Cerebellar cortex (tissue), 1 donor: Measurements from ENCODE around the gene CNIH3.

Source experiments
- DNase-seq: peaks from one replicate; pipeline ENCODE4 v3.0.0-alpha.2; 2015; ENCODE audit warnings: low spot score

The CNIH3 gene

DNA sequence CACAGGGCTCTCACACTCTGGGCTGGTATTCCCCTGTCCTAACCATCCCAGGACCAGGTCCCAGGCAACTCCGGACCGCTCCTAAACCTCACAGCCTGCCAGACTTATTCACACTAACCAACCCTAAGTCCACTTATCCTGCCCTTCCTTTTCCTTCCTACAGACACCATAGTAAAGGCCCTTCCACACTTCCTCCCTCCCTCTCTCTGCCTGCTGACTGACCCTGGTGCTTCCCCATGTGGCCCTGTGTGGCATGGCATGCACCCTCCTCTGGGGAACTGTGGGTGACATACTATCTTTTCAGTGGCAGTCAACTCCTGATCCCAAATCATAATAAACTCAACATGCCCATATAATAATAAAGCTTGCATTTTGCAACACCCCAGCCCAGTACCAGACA is 158.3 kb downstream of the CNIH3 start:
- no peak for DNase-seq

DNA sequence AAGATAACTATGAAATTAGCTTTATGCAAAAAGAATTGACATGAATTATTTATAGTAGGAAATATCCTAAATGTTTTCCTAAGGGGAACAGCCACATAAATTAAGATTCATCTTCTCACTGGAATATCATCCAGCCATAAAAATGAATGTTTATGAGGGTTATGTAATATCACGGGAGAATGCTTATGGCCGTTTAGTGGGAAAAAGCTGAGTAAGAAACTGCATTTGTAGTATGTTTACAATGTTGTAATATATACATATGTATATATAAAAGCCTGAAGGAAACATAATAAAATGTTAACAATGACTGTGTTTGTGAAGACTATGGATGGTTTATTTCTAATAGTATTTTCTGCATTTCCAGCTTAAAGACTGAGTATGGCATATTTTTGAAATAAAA is 161.1 kb downstream of the CNIH3 start:
- no peak for DNase-seq

DNA sequence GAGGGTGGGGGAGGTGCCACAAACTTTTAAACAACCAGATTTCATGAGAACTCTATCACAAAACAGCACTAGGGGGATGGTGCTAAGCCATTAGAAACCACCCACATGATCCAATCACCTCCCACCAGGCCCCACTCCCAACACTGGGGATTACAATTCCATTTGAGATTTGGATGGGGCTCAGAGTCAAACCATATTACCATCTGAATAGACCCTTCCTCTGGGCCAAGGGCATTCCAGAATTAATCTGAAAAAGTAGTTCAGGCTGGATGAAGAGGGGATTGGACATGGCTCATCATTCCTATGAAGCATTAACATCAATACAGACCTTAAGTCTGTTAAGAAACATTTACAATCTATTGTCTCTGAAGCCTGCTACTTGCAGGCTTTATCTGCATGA is 163.4 kb downstream of the CNIH3 start:
- no peak for DNase-seq

DNA sequence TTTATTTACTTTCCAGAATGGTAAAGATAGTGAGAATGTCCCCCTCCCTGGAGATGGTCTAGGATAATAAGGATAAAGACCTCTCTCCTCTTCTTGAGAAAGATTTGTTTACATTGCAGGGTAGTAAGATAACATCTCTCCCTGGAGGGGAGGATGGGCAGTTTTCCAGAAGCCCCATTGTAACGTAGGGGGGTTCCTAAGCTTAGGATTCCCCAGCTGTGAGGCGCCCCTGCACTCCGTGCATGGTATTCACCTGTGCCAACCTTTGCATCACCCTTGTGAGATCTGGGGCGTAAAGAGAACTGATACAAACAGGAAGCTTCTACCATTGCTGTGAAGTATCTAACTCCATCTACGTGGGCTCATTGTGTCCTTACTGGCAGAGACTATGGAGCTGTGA is 164.6 kb downstream of the CNIH3 start:
- no peak for DNase-seq

DNA sequence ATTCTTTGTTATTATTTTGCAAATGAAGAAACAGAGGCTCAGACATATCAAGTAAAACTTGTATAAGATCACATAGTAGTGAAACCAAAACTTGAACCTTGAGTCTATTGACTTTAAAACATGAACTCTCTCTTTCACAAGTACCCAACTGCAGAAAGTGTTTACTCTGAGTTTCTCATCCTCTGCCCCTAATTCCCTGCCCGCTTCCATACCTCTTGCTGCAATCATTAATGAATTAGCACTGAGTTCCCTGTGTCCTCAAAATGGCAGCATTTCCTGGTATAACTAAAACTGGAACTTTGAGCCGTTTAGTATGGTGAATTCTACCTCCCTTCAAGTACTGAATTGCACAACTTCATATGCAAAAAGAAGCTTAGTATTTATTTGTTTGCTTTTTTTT is 165.7 kb downstream of the CNIH3 start:
- DNase-seq, result no peak

DNA sequence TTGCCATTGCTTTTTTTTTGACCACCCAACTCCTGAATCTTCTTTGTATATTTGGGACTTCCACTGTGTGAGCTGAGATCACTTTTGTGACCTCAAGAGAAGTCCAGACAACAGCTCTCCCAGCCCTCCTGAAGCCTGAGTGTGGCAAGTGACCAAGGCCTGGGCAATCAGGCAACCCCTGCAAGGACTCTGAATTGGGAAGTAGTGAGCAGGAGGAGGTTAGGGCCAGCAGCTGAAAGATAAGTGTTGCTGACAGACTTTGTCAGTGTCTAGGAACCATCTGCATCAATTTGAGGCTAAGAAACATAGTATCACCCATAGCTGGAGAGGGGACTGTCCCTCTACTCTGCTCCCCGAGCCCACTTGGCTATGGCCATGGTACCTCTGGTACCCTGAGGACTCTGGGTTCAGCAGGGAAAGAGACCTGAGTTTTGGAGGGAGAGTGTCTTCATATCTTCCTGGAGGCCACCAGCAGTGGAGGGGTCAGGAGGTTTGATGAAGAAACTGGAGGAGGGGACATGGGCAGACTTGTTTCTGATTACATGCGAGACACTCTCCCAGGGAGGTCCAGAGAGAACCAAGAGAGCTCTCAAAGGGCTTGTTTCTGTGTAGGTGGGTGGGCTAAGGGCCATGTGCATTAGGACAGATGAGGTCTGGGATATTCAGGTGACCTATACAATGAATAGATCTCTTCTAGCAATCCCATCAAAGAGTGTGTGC is 166.3 kb downstream of the CNIH3 start:
- DNase-seq, result no peak

DNA sequence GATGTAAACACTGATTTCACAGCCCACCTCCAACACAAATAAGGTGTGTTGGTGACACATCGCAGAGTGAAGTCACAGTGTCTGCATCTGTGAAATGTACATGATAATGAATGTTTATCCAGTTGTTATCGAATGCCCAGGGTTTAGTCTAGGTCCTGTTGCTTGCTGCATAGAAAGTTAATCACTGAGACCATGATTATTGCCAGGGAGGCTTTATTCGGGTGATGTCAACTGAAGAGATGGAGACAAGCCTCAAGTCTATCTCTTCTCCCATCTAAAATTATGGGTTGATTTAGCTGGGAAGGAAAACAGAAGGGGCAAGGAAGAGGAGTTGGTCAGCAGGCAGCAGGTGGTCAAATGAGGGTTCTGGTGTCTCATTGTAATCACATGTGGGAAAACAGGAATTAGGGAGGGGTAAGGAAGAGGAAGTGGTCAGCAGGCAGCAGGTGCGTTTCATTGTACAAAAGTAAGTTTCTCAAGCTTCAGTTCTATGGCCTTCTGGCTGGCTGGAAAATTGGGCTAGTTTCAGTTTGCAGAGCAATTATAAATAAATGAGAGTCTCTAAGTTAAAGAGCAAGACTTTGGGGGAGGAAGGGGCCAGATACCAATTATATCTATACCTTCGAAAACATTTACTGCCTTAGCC is 167.0 kb downstream of the CNIH3 start:
- no peak for DNase-seq

DNA sequence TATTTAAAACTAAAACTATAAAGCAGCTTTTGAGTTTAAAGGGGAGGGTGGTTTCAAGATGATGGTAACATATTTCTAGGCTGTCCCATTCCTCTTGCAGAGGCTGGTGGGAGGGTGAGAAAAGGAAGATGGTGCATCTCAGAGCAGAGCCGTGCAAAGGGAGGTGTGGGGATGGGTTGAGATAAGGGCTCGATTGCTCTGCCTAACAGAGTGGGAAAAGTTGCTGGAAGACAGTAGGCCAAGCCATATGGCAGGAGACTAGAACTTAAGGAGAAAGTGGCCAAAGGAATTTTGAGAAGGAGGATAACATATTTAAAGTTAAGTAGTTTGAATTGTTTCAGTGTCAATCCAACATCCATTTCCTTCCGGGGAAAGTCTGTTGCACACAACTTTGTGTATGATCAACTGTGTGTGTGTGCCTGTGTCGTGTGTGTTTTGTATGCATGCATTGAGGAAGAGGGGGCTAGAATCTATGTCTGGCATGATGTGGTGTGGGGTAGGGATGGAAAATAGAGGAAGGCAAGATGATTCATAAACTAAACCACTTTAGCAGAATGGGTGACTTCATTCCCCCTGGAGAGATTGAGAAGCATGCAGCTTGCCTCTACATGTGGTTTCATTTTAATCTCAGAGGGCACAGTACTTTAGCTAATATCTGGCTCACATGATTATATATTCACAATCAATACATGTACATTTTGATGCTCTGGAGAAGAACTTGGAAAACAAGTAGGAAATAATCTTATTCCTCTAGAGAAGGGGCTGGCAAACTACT is 168.3 kb downstream of the CNIH3 start:
- DNase-seq, result no peak

DNA sequence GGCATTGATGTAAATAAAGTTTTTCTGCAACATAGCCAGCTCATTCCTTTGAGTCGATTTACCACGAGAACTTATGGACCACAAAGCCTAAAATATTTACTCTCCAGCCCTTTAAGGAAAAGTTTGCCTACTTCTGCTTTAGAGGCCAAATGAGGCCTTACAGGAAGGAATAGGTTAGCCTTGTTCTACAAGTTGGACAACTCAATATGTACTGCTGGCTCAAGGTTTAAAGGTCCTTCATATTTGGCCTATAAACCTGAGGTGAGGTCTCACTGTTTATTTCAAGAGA is 168.9 kb downstream of the CNIH3 start:
- no peak for DNase-seq

DNA sequence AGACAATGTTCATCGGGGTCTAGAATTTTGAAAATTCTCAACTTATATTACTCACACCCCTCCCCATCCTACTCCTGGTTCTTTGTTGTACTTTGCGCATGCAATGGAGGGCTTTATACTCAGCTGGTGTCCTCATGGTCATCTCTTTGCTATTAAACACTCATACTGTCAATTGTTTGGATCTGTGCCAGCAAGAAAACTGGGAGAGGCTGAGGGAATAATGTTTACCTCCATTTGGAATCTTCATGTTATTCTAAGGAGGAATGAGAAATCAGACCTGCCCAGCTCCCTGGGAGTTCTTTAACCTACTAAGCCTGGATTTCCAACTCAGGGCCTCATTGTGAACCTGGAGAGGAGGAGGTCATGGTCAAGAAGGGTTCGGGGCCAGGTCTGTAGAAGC is 169.5 kb downstream of the CNIH3 start:
- DNase-seq, result no peak

DNA sequence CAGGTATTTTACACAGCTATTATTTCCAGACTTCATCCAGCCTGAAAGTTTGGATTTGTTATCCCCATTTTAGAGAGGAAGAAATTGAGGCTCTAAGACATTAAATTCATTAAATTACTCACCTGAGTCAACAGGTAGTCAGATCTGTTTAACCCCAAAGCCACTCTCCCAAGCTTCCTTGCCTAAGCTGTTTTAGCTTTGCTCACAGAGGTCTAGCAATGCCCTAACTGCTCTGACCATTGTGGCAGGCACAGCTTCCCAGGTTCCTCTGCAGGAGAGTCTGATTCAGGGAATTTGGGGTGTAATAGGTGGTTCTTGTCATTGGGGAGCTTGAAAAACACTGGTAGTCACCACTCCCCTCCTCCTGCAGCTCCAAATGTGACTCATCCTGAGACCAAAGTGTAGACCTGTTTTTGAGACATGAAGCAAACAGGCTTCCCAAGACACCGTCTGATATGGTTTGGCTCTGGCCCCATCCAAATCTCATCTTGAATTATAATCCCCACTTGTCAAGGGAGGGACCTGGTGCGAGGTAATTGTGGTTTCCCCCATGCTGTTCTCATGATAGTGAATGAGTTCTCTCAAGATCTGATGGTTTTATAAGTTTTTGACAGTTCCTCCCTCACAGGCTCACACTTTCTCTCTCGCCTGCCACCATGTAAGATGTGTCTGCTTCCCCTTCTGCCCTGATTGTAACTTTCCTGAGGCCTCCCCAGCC is 170.6 kb downstream of the CNIH3 start:
- no peak for DNase-seq

DNA sequence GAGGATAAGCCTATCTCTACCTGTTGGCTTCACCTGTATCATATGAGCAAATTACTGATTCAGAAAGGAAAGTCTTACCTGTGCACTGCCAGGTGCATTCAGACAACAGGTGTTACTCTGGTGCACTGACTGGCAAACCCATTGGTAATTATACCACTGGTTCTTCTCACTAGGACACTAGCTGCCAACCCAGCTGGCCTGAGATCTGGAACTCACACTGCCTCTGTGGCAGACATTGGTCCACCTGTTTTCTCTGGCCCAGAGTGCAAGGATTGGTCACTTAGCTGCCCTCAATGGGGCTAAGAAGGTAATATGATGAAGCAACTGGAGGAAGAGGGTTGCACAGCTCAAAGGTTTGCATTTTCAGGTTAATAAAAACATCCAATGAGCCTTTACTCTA is 173.2 kb downstream of the CNIH3 start:
- no peak for DNase-seq
